HepG2 (cell line): Measurements from ENCODE around the gene SYNGR2. TPM values are rescaled to one million over a fixed set of nuclear protein-coding genes. Genes with fewer than 3 reads are reported as not detected.

ENCODE experiments used
- CBFB ChIP-seq: sonication (generic); formaldehyde crosslinking; IDR thresholded peaks from 2 replicates; pipeline ENCODE4 v1.4.0; 2020; ENCODE audit warnings: missing genetic modification reagents
- CBX1 ChIP-seq: IDR thresholded peaks from one replicate; pipeline ENCODE4 v1.6.1; 2016; ENCODE audit warnings: antibody characterized with exemption, low read depth
- HMGA1 ChIP-seq: sonication (generic); formaldehyde crosslinking; conservative IDR thresholded peaks from 2 replicates; pipeline ENCODE4 v1.4.0; 2020; ENCODE audit warnings: missing genetic modification reagents
- ISL2 ChIP-seq: sonication (generic); formaldehyde crosslinking; IDR thresholded peaks from 2 replicates; pipeline ENCODE4 v1.5.0; 2020; ENCODE audit warnings: missing genetic modification reagents
- MEF2D ChIP-seq: sonication (generic); formaldehyde crosslinking; IDR thresholded peaks from 2 replicates; pipeline ENCODE4 v1.5.1; 2020; ENCODE audit warnings: mild to moderate bottlenecking, missing genetic modification reagents
- NFKBIZ ChIP-seq: IDR thresholded peaks from 2 replicates; pipeline ENCODE4 v1.6.1; 2018; ENCODE audit warnings: missing genetic modification reagents, missing compliant biosample characterization
- NR0B2 ChIP-seq: sonication (generic); formaldehyde crosslinking; IDR thresholded peaks from 2 replicates; pipeline ENCODE4 v1.4.0; 2020; ENCODE audit warnings: mild to moderate bottlenecking, missing genetic modification reagents
- NR3C1 ChIP-seq: sonication (generic); formaldehyde crosslinking; IDR thresholded peaks from 2 replicates; pipeline ENCODE4 v1.4.0; 2020; ENCODE audit warnings: missing genetic modification reagents
- PHF20 ChIP-seq: sonication (generic); formaldehyde crosslinking; IDR thresholded peaks from 2 replicates; pipeline ENCODE4 v1.5.0; 2020; ENCODE audit warnings: mild to moderate bottlenecking, missing genetic modification reagents
- SRSF9 ChIP-seq: fragments of 200-400 bp; formaldehyde crosslinking; IDR thresholded peaks from 2 replicates; pipeline ENCODE4 v1.6.1; 2018; ENCODE audit warnings: borderline replicate concordance, mild to moderate bottlenecking, low read depth, low read length; ENCODE audit not compliant: insufficient read depth, poor library complexity, severe bottlenecking
- ZBTB8A ChIP-seq: sonication (generic); formaldehyde crosslinking; IDR thresholded peaks from 2 replicates; pipeline ENCODE4 v1.4.0; 2020; ENCODE audit warnings: mild to moderate bottlenecking, low read depth, missing genetic modification reagents, borderline replicate concordance
- ZFP90 ChIP-seq: sonication (generic); formaldehyde crosslinking; IDR thresholded peaks from 2 replicates; pipeline ENCODE4 v1.8.0; 2022; ENCODE audit warnings: missing genetic modification reagents, mild to moderate bottlenecking, inconsistent platforms, borderline replicate concordance
- ZNF136 ChIP-seq: sonication (generic); formaldehyde crosslinking; IDR thresholded peaks from 2 replicates; pipeline ENCODE4 v1.8.1; 2022; ENCODE audit warnings: low read depth, mild to moderate bottlenecking, moderate library complexity, missing genetic modification reagents
- ZNF205 ChIP-seq: IDR thresholded peaks from 2 replicates; pipeline ENCODE4 v1.6.1; 2018; ENCODE audit warnings: missing biosample characterization, missing genetic modification reagents
- ZNF280B ChIP-seq: sonication (generic); formaldehyde crosslinking; IDR thresholded peaks from 2 replicates; pipeline ENCODE4 v1.5.0; 2020; ENCODE audit warnings: missing genetic modification reagents, mild to moderate bottlenecking, borderline replicate concordance
- ZNF296 ChIP-seq: sonication (generic); formaldehyde crosslinking; conservative IDR thresholded peaks from 2 replicates; pipeline ENCODE4 v1.5.0; 2020; ENCODE audit warnings: mild to moderate bottlenecking, missing genetic modification reagents
- ZNF644 ChIP-seq: IDR thresholded peaks from 2 replicates; pipeline ENCODE4 v1.6.1; 2016; ENCODE audit warnings: low read depth
- ZNF770 ChIP-seq: sonication (generic); formaldehyde crosslinking; IDR thresholded peaks from 2 replicates; pipeline ENCODE4 v1.5.0; 2020; ENCODE audit warnings: mild to moderate bottlenecking, missing genetic modification reagents
- ZNF878 ChIP-seq: sonication (generic); formaldehyde crosslinking; IDR thresholded peaks from 2 replicates; pipeline ENCODE4 v1.8.1; 2023; ENCODE audit warnings: mild to moderate bottlenecking, missing genetic modification reagents, moderate library complexity
- polyA plus RNA-seq, 8 experiments: library from polyadenylated mRNA; depleted of rRNA in 3 of 8; stranded (reverse) in 7 of 8; unstranded in 1 of 8; fragments of >200 nt; fragmentation: Illumina TruSeq in 4 of 8; extraction: Trizol in 4 of 8; gene quantifications; 2 replicates each; pipeline versions ENCODE4 v1.2.1 to v1.2.3, GENCODE V29; 2011 to 2016; ENCODE audit warnings: low read depth in 4 of 8, missing spikeins in 1 of 8, mixed read lengths in 1 of 8; ENCODE audit not compliant: insufficient read depth in 1 of 8
- total RNA-seq, 5 experiments: library from RNA; depleted of rRNA; stranded (reverse); fragments of >200 nt; fragmentation: Illumina TruSeq; extraction: Trizol; gene quantifications; 2 replicates each; pipeline ENCODE4 v1.2.3, GENCODE V29; 2016; ENCODE audit warnings: low read depth in 1 of 5
- TF ChIP-seq, protein P1 (sequence below): sonication (generic); formaldehyde crosslinking; IDR thresholded peaks from 2 replicates; pipeline ENCODE4 v1.8.0; 2022; ENCODE audit warnings: mild to moderate bottlenecking, missing genetic modification reagents, borderline replicate concordance
- TF ChIP-seq, protein P2 (sequence below): sonication (generic); formaldehyde crosslinking; IDR thresholded peaks from 2 replicates; pipeline ENCODE4 v1.4.0; 2020; ENCODE audit warnings: missing genetic modification reagents
- TF ChIP-seq, protein P3 (sequence below): sonication (generic); formaldehyde crosslinking; IDR thresholded peaks from 2 replicates; pipeline ENCODE4 v1.8.1; 2023; ENCODE audit warnings: missing genetic modification reagents, inconsistent platforms, borderline replicate concordance

Gene SYNGR2
- total and polyA plus RNA-seq, 2 of the 13 experiments (the other 11 are each of a cell fraction or from before 2014, with no cell fraction given), result 46.7 to 170 TPM

GRCh38 chr17:78133971-78134898 is 34.1 kb upstream of the SYNGR2 start (continued):
- no peak for TF ChIP-seq ZNF770 (CRISPR knock-in tag)
- no peak for TF ChIP-seq ZBTB8A (CRISPR knock-in tag)
- TF ChIP-seq, protein P1, sequence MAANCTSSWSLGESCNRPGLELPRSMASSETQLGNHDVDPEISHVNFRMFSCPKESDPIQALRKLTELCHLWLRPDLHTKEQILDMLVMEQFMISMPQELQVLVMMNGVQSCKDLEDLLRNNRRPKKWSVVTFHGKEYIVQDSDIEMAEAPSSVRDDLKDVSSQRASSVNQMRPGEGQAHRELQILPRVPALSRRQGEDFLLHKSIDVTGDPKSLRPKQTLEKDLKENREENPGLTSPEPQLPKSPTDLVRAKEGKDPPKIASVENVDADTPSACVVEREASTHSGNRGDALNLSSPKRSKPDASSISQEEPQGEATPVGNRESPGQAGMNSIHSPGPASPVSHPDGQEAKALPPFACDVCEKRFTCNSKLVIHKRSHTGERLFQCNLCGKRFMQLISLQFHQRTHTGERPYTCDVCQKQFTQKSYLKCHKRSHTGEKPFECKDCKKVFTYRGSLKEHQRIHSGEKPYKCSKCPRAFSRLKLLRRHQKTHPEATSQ (CRISPR knock-in tag), result no peak
- no peak for TF ChIP-seq PHF20 (CRISPR knock-in tag)
- no peak for TF ChIP-seq ISL2 (CRISPR knock-in tag)
- TF ChIP-seq ZNF878 (CRISPR knock-in tag), result no peak
- no peak for TF ChIP-seq CBFB
- no peak for TF ChIP-seq NR3C1 (CRISPR knock-in tag)
- TF ChIP-seq ZNF136 (CRISPR knock-in tag), result no peak
- TF ChIP-seq SRSF9, result no peak
- no peak for TF ChIP-seq ZNF280B
- TF ChIP-seq, protein P2, sequence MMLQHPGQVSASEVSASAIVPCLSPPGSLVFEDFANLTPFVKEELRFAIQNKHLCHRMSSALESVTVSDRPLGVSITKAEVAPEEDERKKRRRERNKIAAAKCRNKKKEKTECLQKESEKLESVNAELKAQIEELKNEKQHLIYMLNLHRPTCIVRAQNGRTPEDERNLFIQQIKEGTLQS (CRISPR knock-in tag), result no peak
- 0 out of 2 replicates have a peak, but pooled peaks have one; percentile 26 for TF ChIP-seq ZFP90 (CRISPR knock-in tag)
- TF ChIP-seq NFKBIZ (CRISPR knock-in tag), result no peak
- 0 out of 2 replicates have a peak, but pooled peaks have one; percentile 68 for TF ChIP-seq MEF2D (CRISPR knock-in tag)
- peak; percentile 25 for TF ChIP-seq CBX1
- TF ChIP-seq, protein P3, sequence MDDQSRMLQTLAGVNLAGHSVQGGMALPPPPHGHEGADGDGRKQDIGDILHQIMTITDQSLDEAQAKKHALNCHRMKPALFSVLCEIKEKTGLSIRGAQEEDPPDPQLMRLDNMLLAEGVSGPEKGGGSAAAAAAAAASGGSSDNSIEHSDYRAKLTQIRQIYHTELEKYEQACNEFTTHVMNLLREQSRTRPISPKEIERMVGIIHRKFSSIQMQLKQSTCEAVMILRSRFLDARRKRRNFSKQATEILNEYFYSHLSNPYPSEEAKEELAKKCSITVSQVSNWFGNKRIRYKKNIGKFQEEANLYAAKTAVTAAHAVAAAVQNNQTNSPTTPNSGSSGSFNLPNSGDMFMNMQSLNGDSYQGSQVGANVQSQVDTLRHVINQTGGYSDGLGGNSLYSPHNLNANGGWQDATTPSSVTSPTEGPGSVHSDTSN (CRISPR knock-in tag), result no peak
- TF ChIP-seq ZNF205, result 0 out of 2 replicates have a peak, but pooled peaks have one; percentile 31
- TF ChIP-seq ZNF644, result no peak
- no peak for TF ChIP-seq ZNF296
- TF ChIP-seq HMGA1, result no peak
- no peak for TF ChIP-seq NR0B2 (CRISPR knock-in tag)
